SHP77 treated with DMSO at 0.1 percent for 48 hours (cell line): ENCODE results near the gene PRSS57.

ENCODE experiments used
- DNase-seq: peaks from one replicate; lab custom pipeline; 2025; lab: John Stamatoyannopoulos, UW

PRSS57 gene

DNA sequence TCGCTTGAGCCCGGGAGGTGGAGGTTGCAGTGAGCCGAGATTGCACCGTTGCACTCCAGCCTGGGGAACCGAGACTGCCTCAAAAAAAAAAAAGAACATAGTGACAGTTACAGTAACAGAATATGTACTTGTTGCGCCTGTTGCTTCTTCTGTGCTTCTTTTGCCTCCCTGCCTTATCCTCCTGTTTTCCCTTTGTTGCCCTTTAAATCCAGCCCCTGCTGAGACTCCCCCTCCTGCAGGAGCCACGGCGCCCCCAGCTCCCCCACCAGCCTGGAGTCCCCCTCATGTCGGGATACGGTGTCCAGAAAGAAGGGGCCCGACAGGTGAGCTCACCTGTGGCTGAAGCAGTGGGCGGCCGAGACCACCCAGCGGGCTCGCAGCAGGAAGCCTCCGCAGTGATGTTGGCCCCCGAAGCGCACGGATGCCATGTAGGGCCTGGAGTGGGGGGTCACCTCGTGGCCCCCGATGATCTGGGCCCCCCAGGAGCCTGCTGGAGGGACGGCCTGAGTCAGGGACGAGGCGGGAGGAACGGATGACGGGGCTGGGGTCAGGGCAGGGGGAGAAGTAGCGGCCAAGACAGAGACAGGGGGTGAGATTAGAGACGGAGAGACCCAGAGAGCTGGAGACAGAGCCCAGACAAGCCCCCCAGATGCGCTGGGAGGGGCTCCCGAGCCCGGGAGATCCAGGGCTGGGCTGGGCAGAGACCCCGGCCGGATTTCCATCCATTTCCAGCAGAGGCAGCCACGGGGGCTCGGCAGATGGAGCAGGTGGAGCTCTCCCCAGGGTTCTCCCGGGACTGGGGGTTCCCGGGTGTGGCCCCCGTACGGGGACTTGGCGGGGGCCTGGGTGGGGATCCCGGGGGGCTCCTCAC, 536 bp downstream of the PRSS57 start:
- no peak for DNase-seq

DNA sequence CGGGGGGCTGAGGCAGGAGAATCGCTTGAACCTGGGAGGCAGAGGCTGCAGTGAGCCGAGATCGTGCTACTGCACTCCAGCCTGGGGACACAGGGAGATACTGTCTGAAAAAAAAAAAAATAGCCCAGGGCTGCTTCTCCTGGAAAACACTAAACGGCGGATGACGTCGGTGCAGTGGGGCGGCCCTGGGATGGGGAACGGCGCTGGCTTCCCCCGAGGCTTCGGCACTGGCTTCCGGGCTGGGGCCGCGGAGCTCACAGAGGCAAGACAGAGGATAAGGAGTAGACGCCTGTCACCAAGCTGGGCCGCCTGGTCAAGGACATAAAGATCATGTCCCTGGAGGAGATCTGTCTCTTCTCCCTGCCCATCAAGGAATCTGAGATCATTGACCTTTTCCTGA, 5.0 kb downstream of the PRSS57 start:
- no peak for DNase-seq

- DNase-seq = no peak
These were observed 6.3 kb downstream of the PRSS57 start for GRCh38 chr19:688992-689391.

GRCh38 chr19:688214-688613, 7.0 kb downstream of the PRSS57 start:
- no peak for DNase-seq

GRCh38 chr19:687569-688166, 7.6 kb downstream of the PRSS57 start:
- DNase-seq = no peak

- no peak for DNase-seq
These were observed 8.5 kb downstream of the PRSS57 start for GRCh38 chr19:686589-687297.

- DNase-seq = no peak
These were observed 9.8 kb downstream of the PRSS57 start for GRCh38 chr19:685454-685931.

DNA sequence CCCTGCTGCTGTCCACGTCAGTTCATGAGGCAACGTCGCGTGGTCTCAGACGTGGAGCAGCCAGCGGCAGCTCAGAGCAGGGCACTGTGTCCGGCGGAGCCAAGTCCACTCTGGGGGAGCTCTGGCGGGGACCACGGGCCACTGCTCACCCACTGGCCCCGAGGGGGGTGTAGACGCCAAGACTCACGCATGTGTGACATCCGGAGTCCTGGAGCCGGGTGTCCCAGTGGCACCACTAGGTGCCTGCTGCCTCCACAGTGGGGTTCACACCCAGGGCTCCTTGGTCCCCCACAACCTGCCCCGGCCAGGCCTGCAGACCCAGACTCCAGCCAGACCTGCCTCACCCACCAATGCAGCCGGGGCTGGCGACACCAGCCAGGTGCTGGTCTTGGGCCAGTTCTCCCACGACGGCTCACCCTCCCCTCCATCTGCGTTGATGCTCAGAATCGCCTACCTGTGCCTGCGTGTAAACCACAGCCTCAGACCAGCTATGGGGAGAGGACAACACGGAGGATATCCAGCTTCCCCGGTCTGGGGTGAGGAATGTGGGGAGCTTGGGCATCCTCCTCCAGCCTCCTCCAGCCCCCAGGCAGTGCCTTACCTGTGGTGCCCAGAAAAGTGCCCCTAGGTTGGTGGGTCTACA, 12.5 kb downstream of the PRSS57 start:
- DNase-seq = no peak

DNA sequence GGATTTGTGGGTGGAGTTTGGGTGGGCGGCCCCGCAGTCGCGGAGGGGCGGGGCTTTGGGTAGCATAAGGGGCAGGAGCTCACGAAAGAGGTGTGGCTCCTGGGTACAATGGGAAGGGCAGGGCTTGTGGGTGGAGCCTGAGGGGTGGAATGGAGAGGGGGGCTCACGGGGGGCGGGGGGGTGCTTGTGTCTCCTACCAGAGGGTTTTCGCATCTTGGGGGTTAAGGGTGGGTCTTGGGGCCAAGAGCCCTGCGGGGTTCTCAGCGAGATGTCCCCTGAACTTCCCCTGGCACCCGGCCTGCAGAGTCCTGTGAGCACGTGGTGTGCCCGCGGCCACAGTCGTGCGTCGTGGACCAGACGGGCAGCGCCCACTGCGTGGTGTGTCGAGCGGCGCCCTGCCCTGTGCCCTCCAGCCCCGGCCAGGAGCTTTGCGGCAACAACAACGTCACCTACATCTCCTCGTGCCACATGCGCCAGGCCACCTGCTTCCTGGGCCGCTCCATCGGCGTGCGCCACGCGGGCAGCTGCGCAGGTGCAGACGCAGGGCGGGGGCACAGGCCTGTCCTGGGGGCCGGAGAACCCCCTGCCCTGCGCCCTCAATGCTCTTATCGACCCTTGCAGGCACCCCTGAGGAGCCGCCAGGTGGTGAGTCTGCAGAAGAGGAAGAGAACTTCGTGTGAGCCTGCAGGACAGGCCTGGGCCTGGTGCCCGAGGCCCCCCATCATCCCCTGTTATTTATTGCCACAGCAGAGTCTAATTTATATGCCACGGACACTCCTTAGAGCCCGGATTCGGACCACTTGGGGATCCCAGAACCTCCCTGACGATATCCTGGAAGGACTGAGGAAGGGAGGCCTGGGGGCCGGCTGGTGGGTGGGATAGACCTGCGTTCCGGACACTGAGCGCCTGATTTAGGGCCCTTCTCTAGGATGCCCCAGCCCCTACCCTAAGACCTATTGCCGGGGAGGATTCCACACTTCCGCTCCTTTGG, 13.9 kb downstream of the PRSS57 start:
- no peak for DNase-seq

DNA sequence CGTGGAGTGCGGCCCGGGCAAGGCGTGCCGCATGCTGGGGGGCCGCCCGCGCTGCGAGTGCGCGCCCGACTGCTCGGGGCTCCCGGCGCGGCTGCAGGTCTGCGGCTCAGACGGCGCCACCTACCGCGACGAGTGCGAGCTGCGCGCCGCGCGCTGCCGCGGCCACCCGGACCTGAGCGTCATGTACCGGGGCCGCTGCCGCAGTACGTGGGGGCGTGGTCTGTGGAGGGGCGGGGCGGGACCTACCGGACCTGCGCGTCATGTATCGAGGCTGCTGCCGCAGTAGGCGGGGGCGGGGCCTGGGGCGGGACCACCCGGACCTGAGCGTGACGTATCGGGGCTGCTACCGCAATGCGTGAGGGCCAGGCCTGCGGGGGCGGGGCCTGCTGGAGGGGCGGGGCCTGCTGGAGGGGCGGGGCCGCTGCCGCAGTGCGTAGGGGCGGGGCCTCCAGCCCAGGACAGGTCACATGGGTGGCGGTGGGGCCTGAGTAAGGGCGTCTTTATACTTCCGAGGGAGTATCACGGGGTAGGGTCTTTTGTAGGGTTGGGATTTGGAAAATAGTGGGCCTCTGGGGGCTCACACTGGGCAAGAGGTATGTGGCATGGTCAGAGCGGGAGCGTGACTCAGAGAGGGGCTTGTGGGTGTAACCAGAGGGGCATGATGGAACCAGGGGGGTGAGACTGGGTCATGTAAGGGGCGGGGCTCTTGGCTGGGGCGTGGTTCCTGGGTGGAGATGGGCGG, 14.8 kb downstream of the PRSS57 start:
- peak; percentile 85 for DNase-seq

GRCh38 chr19:679418-680286, 15.6 kb downstream of the PRSS57 start:
- DNase-seq = no peak

DNA sequence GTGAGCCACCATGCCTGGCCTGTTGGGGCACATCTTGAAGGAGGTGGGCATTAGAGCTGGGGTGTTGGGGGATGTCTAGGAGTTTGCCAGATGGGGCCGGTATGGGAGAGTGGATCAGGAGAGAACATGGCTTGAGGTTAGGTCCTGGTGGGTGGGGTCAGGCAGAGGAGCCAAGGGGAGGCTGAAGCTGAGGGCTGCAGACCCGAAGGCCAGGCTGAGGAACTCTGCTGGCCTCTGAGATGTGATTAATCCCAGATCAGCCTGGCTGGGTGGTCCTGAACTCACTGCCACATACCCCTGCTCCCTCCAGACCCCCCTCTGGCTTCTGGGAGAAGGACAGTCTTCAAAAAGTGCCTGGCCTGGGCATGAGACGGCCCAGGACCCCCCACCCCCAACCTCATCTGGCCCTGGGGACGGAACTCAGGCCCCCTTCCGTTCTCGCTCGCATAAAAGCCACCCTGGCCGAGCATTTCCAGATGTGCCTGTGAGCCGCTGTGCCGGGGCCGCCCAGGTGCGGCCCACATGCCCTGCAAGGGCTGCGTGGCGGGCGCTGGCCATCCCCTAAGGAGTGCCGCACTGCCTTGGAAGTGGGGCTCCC, 16.4 kb downstream of the PRSS57 start:
- DNase-seq = no peak

- DNase-seq = no peak
These were observed 17.4 kb downstream of the PRSS57 start for GRCh38 chr19:677601-678436.

DNA sequence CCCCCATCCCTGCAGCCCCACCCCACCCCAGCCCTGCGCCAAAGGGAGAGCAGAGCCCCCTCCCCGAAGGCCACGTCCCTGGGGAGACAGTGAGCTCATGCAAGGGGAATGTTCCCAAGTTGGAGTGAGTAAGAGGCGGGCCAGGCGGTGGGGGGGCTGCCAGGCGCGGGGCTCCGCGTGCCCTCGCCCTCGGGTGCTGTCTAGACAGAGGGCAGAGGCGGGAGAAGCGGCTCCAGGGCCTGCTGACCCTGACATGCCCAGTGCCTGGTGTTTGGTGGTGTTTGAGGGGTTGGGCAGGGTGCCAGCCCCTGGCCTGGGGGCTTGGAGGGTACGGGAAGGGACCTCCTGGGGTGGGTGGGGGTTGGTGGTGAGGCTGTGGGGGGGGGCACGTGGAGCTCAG, 18.1 kb downstream of the PRSS57 start:
- DNase-seq = no peak

DNA sequence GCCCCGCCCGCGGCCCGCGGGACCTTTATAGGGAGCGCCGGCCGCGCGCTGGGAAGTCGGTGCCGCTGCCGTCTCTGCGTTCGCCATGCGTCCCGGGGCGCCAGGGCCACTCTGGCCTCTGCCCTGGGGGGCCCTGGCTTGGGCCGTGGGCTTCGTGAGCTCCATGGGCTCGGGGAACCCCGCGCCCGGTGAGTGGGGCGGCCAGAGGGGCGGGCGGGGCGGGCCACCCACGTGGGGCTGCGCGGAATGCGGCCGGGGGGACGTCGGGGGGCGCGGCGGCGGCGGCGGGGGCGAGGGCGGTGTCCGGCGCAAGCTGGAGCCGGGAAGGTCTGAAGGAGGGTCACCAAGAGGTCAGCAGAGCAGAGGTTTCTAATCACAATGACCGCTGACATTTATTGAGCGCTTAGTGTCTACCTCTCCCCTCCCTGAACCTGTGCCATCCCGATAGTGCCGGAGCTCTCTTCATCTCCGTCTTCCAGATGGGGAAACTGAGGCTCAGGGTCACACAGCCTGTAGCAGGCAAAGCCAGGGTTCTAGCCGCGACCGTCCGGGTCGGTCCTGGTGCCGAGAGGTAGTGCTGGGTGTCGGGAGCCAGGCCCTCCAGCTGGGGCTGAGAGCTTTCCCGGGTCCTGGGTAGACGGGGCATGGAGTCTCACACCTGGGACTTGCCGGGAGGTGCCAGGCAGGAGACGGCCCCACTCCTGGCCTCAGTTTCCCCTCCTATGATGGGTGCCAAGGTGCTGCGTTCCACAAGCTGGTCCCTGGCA, 18.7 kb downstream of the PRSS57 start, which contains the start of gene FSTL3:
TSS of gene FSTL3 (plus strand) at position 54 of the 767 bp plus-strand sequence. CDS start at position 86, 32 bp downstream.
- DNase-seq = no peak

DNA sequence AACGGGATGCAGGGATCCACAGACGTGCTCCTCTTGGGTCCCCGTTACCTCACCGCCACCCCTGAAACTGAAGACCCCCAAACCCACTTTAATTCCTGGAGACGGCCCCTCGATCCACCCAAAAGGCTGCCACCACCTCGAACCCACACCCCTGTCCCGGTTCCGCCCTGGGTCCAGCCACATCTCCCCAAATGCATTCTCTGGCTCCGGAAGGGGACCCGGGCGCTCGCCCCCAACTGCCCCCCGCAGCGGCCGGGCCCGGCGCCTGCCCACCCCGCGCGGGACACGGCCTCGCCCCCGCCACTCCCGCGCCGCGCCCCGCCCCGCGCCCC, 19.3 kb downstream of the PRSS57 start:
- DNase-seq = no peak
